ENCODE results near the gene CAMK2D.

CAMK2D gene

GRCh38 chr4:113436360-113436759 lies 325.2 kb downstream of the CAMK2D start:
- Mint-ChIP-seq H3K36me3 (no peaks in the 10 kb centered on the region), H3K4me3 (no peak overlapping the region), H3K4me1 (peaks cover 12% of the 10 kb centered on the region), H3K27ac (no peak overlapping the region), H3K9me3 (no peaks in the 10 kb centered on the region), H3K27me3 (peaks cover 11% of the 10 kb centered on the region)
- no peak for ATAC-seq

GRCh38 chr4:113435893-113436292 lies 325.6 kb downstream of the CAMK2D start:
- Mint-ChIP-seq H3K27me3 (peaks cover 11% of the 10 kb centered on the region), H3K9me3 (no peaks in the 10 kb centered on the region), H3K4me1 (peaks cover 12% of the 10 kb centered on the region), H3K36me3 (no peaks in the 10 kb centered on the region), H3K27ac (no peak overlapping the region), H3K4me3 (no peak overlapping the region)
- ATAC-seq = no peak

GRCh38 chr4:113434247-113434587 lies 327.3 kb downstream of the CAMK2D start:
- peaks cover under 1% of the 10 kb centered on the region for H3K9me3 Mint-ChIP-seq
- H3K27me3 Mint-ChIP-seq = peaks cover 15% of the 10 kb centered on the region
- no peaks in the 10 kb centered on the region for H3K36me3 Mint-ChIP-seq
- ATAC-seq = no peak
- no peak overlapping the region for H3K4me3 Mint-ChIP-seq
- H3K4me1 Mint-ChIP-seq = peaks cover 12% of the 10 kb centered on the region
- no peak overlapping the region for H3K27ac Mint-ChIP-seq

- Mint-ChIP-seq H3K9me3 (peaks cover 2% of the 10 kb centered on the region), H3K4me1 (peaks cover 12% of the 10 kb centered on the region), H3K36me3 (no peaks in the 10 kb centered on the region), H3K27me3 (peaks cover 20% of the 10 kb centered on the region), H3K4me3 (no peak overlapping the region), H3K27ac (no peak overlapping the region)
- ATAC-seq = no peak
These were observed 327.8 kb downstream of the CAMK2D start for GRCh38 chr4:113433536-113434246.

- peaks cover 20% of the 10 kb centered on the region for H3K27me3 Mint-ChIP-seq
- no peak overlapping the region for H3K4me3 Mint-ChIP-seq
- H3K9me3 Mint-ChIP-seq = peaks cover 2% of the 10 kb centered on the region
These were observed 328.4 kb downstream of the CAMK2D start for GRCh38 chr4:113433116-113433515.

GRCh38 chr4:113423631-113424030 lies 337.9 kb downstream of the CAMK2D start:
- Mint-ChIP-seq H3K27ac (no peak overlapping the region), H3K9me3 (peaks cover 11% of the 10 kb centered on the region), H3K36me3 (peaks cover 5% of the 10 kb centered on the region), H3K4me3 (no peak overlapping the region), H3K4me1 (no peaks in the 10 kb centered on the region), H3K27me3 (peaks cover 13% of the 10 kb centered on the region)
- no peak for ATAC-seq

More at GRCh38 chr4:113433116-113433515, 328.4 kb downstream of the CAMK2D start:
- Mint-ChIP-seq H3K27ac (no peak overlapping the region), H3K4me1 (peaks cover 12% of the 10 kb centered on the region), H3K36me3 (no peaks in the 10 kb centered on the region)
- no peak for ATAC-seq

- Mint-ChIP-seq H3K9me3 (peaks cover 11% of the 10 kb centered on the region), H3K4me1 (no peaks in the 10 kb centered on the region), H3K36me3 (peaks cover 5% of the 10 kb centered on the region), H3K27me3 (peaks cover 19% of the 10 kb centered on the region), H3K27ac (no peak overlapping the region), H3K4me3 (no peak overlapping the region)
- ATAC-seq = no peak
These were observed 340.6 kb downstream of the CAMK2D start for GRCh38 chr4:113420938-113421337.

- ATAC-seq = no peak
- Mint-ChIP-seq H3K27me3 (peaks cover 19% of the 10 kb centered on the region), H3K4me1 (no peaks in the 10 kb centered on the region), H3K9me3 (peaks cover 14% of the 10 kb centered on the region), H3K4me3 (no peak overlapping the region), H3K36me3 (peaks cover 5% of the 10 kb centered on the region), H3K27ac (no peak overlapping the region)
These were observed 341.9 kb downstream of the CAMK2D start for GRCh38 chr4:113419631-113420030.

GRCh38 chr4:113411496-113411938 lies 350.0 kb downstream of the CAMK2D start:
- no peak for ATAC-seq
- no peaks in the 10 kb centered on the region for H3K36me3 Mint-ChIP-seq
- no peak overlapping the region for H3K27ac Mint-ChIP-seq
- no peak overlapping the region for H3K4me3 Mint-ChIP-seq
- H3K27me3 Mint-ChIP-seq = no peaks in the 10 kb centered on the region
- no peaks in the 10 kb centered on the region for H3K4me1 Mint-ChIP-seq
- H3K9me3 Mint-ChIP-seq = peaks cover 3% of the 10 kb centered on the region

- H3K27me3 Mint-ChIP-seq = no peaks in the 10 kb centered on the region
- no peaks in the 10 kb centered on the region for H3K4me1 Mint-ChIP-seq
- no peak overlapping the region for H3K4me3 Mint-ChIP-seq
- H3K36me3 Mint-ChIP-seq = no peaks in the 10 kb centered on the region
- H3K9me3 Mint-ChIP-seq = peaks cover 3% of the 10 kb centered on the region
- no peak overlapping the region for H3K27ac Mint-ChIP-seq
- ATAC-seq = no peak
These were observed 350.9 kb downstream of the CAMK2D start for GRCh38 chr4:113410686-113411085.

- no peaks in the 10 kb centered on the region for H3K9me3 Mint-ChIP-seq
- H3K27me3 Mint-ChIP-seq = no peaks in the 10 kb centered on the region
- no peaks in the 10 kb centered on the region for H3K4me1 Mint-ChIP-seq
- no peak overlapping the region for H3K27ac Mint-ChIP-seq
- no peak overlapping the region for H3K4me3 Mint-ChIP-seq
- H3K36me3 Mint-ChIP-seq = no peaks in the 10 kb centered on the region
- no peak for ATAC-seq
These were observed 352.4 kb downstream of the CAMK2D start for GRCh38 chr4:113409181-113409580.

- ATAC-seq = no peak
- Mint-ChIP-seq H3K9me3 (no peaks in the 10 kb centered on the region), H3K27me3 (no peaks in the 10 kb centered on the region), H3K27ac (no peak overlapping the region), H3K4me3 (no peak overlapping the region), H3K4me1 (no peaks in the 10 kb centered on the region), H3K36me3 (no peaks in the 10 kb centered on the region)
These were observed 354.1 kb downstream of the CAMK2D start for GRCh38 chr4:113407409-113407808.

GRCh38 chr4:113406723-113407016 lies 354.9 kb downstream of the CAMK2D start:
- no peaks in the 10 kb centered on the region for H3K4me1 Mint-ChIP-seq

GRCh38 chr4:113405874-113406722 lies 355.4 kb downstream of the CAMK2D start:
- H3K36me3 Mint-ChIP-seq = no peaks in the 10 kb centered on the region
- ATAC-seq = no peak
- H3K4me1 Mint-ChIP-seq = no peaks in the 10 kb centered on the region
- no peak overlapping the region for H3K27ac Mint-ChIP-seq
- no peaks in the 10 kb centered on the region for H3K27me3 Mint-ChIP-seq
- H3K9me3 Mint-ChIP-seq = no peaks in the 10 kb centered on the region
- no peak overlapping the region for H3K4me3 Mint-ChIP-seq

More at GRCh38 chr4:113406723-113407016, 354.9 kb downstream of the CAMK2D start:
- no peak overlapping the region for H3K27ac Mint-ChIP-seq
- H3K4me3 Mint-ChIP-seq = no peak overlapping the region
- H3K27me3 Mint-ChIP-seq = no peaks in the 10 kb centered on the region
- H3K9me3 Mint-ChIP-seq = no peaks in the 10 kb centered on the region
- no peaks in the 10 kb centered on the region for H3K36me3 Mint-ChIP-seq
- no peak for ATAC-seq

- Mint-ChIP-seq H3K9me3 (no peaks in the 10 kb centered on the region), H3K4me1 (no peaks in the 10 kb centered on the region), H3K36me3 (no peaks in the 10 kb centered on the region), H3K27me3 (no peaks in the 10 kb centered on the region), H3K27ac (no peak overlapping the region), H3K4me3 (no peak overlapping the region)
- ATAC-seq = peak; percentile 39
These were observed 356.7 kb downstream of the CAMK2D start for GRCh38 chr4:113404841-113405240.

GRCh38 chr4:113404167-113404571 lies 357.4 kb downstream of the CAMK2D start:
- Mint-ChIP-seq H3K4me3 (no peak overlapping the region), H3K4me1 (no peaks in the 10 kb centered on the region), H3K27ac (no peak overlapping the region), H3K36me3 (no peaks in the 10 kb centered on the region), H3K9me3 (no peaks in the 10 kb centered on the region), H3K27me3 (no peaks in the 10 kb centered on the region)
- ATAC-seq = no peak

Data from stimulated activated memory B cell treated with anti-CD40 and anti-IgM and Interleukin-4, amounts not matched to agents 10 μg/mL and 1 μg/mL and 100 μg/mL, for 72 hours (primary cell).